ENCODE data around the gene MYH10.
A peak's percentile ranks its signal among the peaks of the same experiment; 100 is the strongest.

The MYH10 gene

GRCh38 chr17:8430966-8431365 lies 199.6 kb downstream of the MYH10 start:
- POLR2A ChIA-PET, result interaction anchor here (0.6 kb wide), 1 partner anchor 47 kb away, joined by 3 read pairs; no protein-coding TSS in a partner anchor
- CTCF ChIA-PET, result interaction anchor here (0.6 to 2.5 kb wide), 3 partner anchors 20 to 354 kb away, joined by 3 to 12 read pairs (median 3); no protein-coding TSS in a partner anchor
- TF ChIP-seq ZNF19 (tag by site-specific recombination; IDR thresholded peaks at IDR 0.05; ENCODE audit: low read depth), result no peak
- no peak for TF ChIP-seq ZNF138 (tag by site-specific recombination; IDR thresholded peaks at IDR 0.05; ENCODE audit: borderline replicate concordance)
- no peak for TF ChIP-seq ZNF776 (tag by site-specific recombination; IDR thresholded peaks at IDR 0.05; ENCODE audit: borderline replicate concordance)
- TF ChIP-seq ZFHX2 (tag by site-specific recombination; conservative IDR thresholded peaks at IDR 0.05), result peak; percentile 40
- no peak for TF ChIP-seq ZBTB7A (tag by site-specific recombination; IDR thresholded peaks at IDR 0.05; ENCODE audit: low read depth)
- no peak for TF ChIP-seq GLI2 (tag by site-specific recombination; IDR thresholded peaks at IDR 0.05; ENCODE audit: borderline replicate concordance, low read depth)
- TF ChIP-seq ZIC2 (tag by site-specific recombination; IDR thresholded peaks at IDR 0.05), result no peak
- no peak for TF ChIP-seq ZNF248 (tag by site-specific recombination; IDR thresholded peaks at IDR 0.05)
- TF ChIP-seq ZNF660 (tag by site-specific recombination; IDR thresholded peaks at IDR 0.05), result 0 out of 2 replicates have a peak, but pooled peaks have one; percentile 25
- TF ChIP-seq ZNF433 (tag by site-specific recombination; IDR thresholded peaks at IDR 0.05; ENCODE audit: low read depth), result no peak
- TF ChIP-seq ZNF366 (tag by site-specific recombination; conservative IDR thresholded peaks at IDR 0.05), result no peak
- no peak for TF ChIP-seq ZNF133 (tag by site-specific recombination; IDR thresholded peaks at IDR 0.05)
- 0 out of 2 replicates have a peak, but pooled peaks have one; percentile 20 for TF ChIP-seq ZBTB20 (tag by site-specific recombination; IDR thresholded peaks at IDR 0.05)
- no peak for TF ChIP-seq BCL11B (tag by site-specific recombination; IDR thresholded peaks at IDR 0.05; ENCODE audit: low read depth)
- peak; percentile 74 for TF ChIP-seq SP7 (tag by site-specific recombination; IDR thresholded peaks at IDR 0.05)
- TF ChIP-seq ZNF510 (tag by site-specific recombination; IDR thresholded peaks at IDR 0.05; ENCODE audit: insufficient replicate concordance), result no peak

GRCh38 chr17:8426802-8427201 lies 203.7 kb downstream of the MYH10 start:
- POLR2A ChIA-PET, result no interaction called here
- H3K9me3 ChIP-seq (ENCODE audit: control insufficient read depth, insufficient read depth, low read depth, low read length), result no peaks in the 10 kb centered on the region
- no peak for TF ChIP-seq ZNF248 (tag by site-specific recombination; IDR thresholded peaks at IDR 0.05)
- no peak for TF ChIP-seq EGR2 (tag by site-specific recombination; IDR thresholded peaks at IDR 0.05; ENCODE audit: low read depth)
- TF ChIP-seq ZNF473 (tag by site-specific recombination; IDR thresholded peaks at IDR 0.05), result no peak
- TF ChIP-seq ZNF571 (tag by site-specific recombination; IDR thresholded peaks at IDR 0.05), result no peak
- TF ChIP-seq HOXD13 (CRISPR knock-in tag; IDR thresholded peaks at IDR 0.05; ENCODE audit: borderline replicate concordance), result no peak
- CTCF ChIA-PET, result interaction anchor here (0.7 to 3.0 kb wide), 2 partner anchors 17 to 181 kb away, joined by 3 to 9 read pairs; no protein-coding TSS in a partner anchor
- no peak overlapping the region for H3K27ac ChIP-seq (ENCODE audit: extremely low read depth, low read depth, low read length)
- H3K4me1 ChIP-seq (ENCODE audit: control insufficient read depth, insufficient read depth, low read length), result no peaks in the 10 kb centered on the region
- no peak overlapping the region for H3K4me3 ChIP-seq (ENCODE audit: low read depth, low read length)
- H3K36me3 ChIP-seq (ENCODE audit: control insufficient read depth in 2 of 2, insufficient read depth in 1 of 2, low read length in 2 of 2), result no peaks in the 10 kb centered on the region

More at GRCh38 chr17:8430966-8431365, 199.6 kb downstream of the MYH10 start:
- Histone ChIP-seq H3K36me3 (ENCODE audit: control insufficient read depth in 2 of 2, insufficient read depth in 1 of 2, low read length in 2 of 2) (no peaks in the 10 kb centered on the region), H3K4me3 (ENCODE audit: low read depth, low read length) (no peak overlapping the region), H3K9me3 (ENCODE audit: control insufficient read depth, insufficient read depth, low read depth, low read length) (no peaks in the 10 kb centered on the region), H3K27ac (ENCODE audit: extremely low read depth, low read depth, low read length) (no peak overlapping the region), H3K4me1 (ENCODE audit: control insufficient read depth, insufficient read depth, low read length) (no peaks in the 10 kb centered on the region)

- no peaks in the 10 kb centered on the region for H3K4me1 ChIP-seq (ENCODE audit: control insufficient read depth, insufficient read depth, low read length)
- CTCF ChIA-PET, result interaction anchor here (0.7 to 3.0 kb wide), 2 partner anchors 16 to 182 kb away, joined by 3 to 9 read pairs; no protein-coding TSS in a partner anchor
- no peaks in the 10 kb centered on the region for H3K9me3 ChIP-seq (ENCODE audit: control insufficient read depth, insufficient read depth, low read depth, low read length)
- H3K4me3 ChIP-seq (ENCODE audit: low read depth, low read length), result no peak overlapping the region
- H3K36me3 ChIP-seq (ENCODE audit: control insufficient read depth in 2 of 2, insufficient read depth in 1 of 2, low read length in 2 of 2), result no peaks in the 10 kb centered on the region
- POLR2A ChIA-PET, result no interaction called here
- no peak overlapping the region for H3K27ac ChIP-seq (ENCODE audit: extremely low read depth, low read depth, low read length)
- TF ChIP-seq PBX3 (CRISPR knock-in tag; IDR thresholded peaks at IDR 0.05), result no peak
- TF ChIP-seq SCRT1 (tag by site-specific recombination; IDR thresholded peaks at IDR 0.05; ENCODE audit: borderline replicate concordance), result no peak
- TF ChIP-seq ZNF510 (tag by site-specific recombination; IDR thresholded peaks at IDR 0.05; ENCODE audit: insufficient replicate concordance), result no peak
- TF ChIP-seq ZNF175 (tag by site-specific recombination; IDR thresholded peaks at IDR 0.05), result no peak
- TF ChIP-seq ZNF174 (tag by site-specific recombination; IDR thresholded peaks at IDR 0.05), result no peak
- no peak for TF ChIP-seq ZNF529 (tag by site-specific recombination; IDR thresholded peaks at IDR 0.05; ENCODE audit: insufficient replicate concordance)
- no peak for TF ChIP-seq ZNF792 (tag by site-specific recombination; IDR thresholded peaks at IDR 0.05)
- no peak for TF ChIP-seq ZNF785 (tag by site-specific recombination; IDR thresholded peaks at IDR 0.05)
- no peak for TF ChIP-seq CTCF (tag by site-specific recombination; IDR thresholded peaks at IDR 0.05)
- TF ChIP-seq ZNF112 (tag by site-specific recombination; IDR thresholded peaks at IDR 0.05), result no peak
- no peak for TF ChIP-seq ZNF239 (tag by site-specific recombination; IDR thresholded peaks at IDR 0.05)
- TF ChIP-seq ZNF514 (tag by site-specific recombination; IDR thresholded peaks at IDR 0.05), result no peak
Observed at GRCh38 chr17:8426094-8426720, 204.3 kb downstream of the MYH10 start.
